Measurements from ENCODE around the gene MTHFSD. TPM values are rescaled to one million over a fixed set of nuclear protein-coding genes. Genes with fewer than 3 reads are reported as not detected.

The MTHFSD gene
- total and polyA plus RNA-seq, 12 donors: 7.6 to 22.2 (median 17.6) TPM

DNA sequence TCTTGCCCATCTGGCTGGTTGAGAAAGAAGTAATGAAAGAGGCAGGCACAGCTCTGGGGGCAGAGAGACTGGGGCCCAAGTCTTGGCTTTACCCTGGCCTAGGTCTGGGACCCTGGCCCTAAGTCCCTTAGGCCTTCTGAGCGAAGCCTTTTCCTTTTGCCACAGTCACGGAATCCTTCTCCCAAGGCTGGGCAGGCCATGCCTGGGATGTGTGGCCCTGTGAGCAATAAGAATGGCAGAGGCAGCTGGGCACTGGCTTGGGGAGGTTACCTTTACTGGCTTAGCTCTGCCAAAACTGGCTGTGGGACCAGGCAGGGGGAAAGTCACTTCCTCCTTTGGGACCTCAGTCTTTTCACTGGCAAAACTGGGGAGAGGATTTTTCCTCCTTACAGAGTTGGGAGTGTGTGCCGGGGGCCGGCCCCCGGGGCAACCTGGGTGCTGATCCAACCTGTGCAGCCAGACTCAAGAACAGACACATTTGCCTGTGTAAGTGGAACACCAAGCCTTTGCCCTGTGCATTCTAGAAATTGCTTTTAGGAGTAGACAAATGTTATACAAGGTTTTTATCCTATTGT, 31.8 kb downstream of the MTHFSD start:
- peaks cover 33% of the 10 kb centered on the region for H3K27me3 ChIP-seq
- TF ChIP-seq, protein P1, sequence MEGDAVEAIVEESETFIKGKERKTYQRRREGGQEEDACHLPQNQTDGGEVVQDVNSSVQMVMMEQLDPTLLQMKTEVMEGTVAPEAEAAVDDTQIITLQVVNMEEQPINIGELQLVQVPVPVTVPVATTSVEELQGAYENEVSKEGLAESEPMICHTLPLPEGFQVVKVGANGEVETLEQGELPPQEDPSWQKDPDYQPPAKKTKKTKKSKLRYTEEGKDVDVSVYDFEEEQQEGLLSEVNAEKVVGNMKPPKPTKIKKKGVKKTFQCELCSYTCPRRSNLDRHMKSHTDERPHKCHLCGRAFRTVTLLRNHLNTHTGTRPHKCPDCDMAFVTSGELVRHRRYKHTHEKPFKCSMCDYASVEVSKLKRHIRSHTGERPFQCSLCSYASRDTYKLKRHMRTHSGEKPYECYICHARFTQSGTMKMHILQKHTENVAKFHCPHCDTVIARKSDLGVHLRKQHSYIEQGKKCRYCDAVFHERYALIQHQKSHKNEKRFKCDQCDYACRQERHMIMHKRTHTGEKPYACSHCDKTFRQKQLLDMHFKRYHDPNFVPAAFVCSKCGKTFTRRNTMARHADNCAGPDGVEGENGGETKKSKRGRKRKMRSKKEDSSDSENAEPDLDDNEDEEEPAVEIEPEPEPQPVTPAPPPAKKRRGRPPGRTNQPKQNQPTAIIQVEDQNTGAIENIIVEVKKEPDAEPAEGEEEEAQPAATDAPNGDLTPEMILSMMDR (IDR thresholded peaks at IDR 0.05): no peak
- TF ChIP-seq POLR2A (IDR thresholded peaks at IDR 0.05): no peak

DNA sequence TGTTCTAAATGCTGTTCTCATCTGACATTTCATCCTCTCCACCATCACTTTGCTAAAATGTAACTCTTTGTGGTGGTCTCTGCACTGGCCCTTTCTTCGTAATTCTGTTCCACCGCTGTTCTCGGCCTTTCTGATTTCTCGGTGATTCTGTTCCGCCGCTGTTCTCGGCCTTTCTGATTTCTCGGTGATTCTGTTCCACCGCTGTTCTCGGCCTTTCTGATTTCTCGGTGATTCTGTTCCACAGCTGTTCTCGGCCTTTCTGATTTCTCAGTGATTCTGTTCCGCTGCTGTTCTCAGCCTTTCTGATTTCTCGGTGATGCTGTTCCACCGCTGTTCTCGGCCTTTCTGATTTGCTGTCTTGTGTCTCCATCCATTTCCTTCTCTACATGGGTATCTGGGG, 32.4 kb downstream of the MTHFSD start:
- no peak for DNase-seq
- peaks cover 0 to 8% of the 10 kb centered on the region in 2 donors for H3K4me1 ChIP-seq (replicated peaks in 1 of 2)
- TF ChIP-seq, protein P1 (IDR thresholded peaks at IDR 0.05): no peak
- TF ChIP-seq POLR2A (IDR thresholded peaks at IDR 0.05): no peak
- H3K9me3 ChIP-seq (replicated peaks in 1 of 3): no peaks in the 10 kb centered on the region
- H3K27me3 ChIP-seq: peaks cover 38% of the 10 kb centered on the region
- intact Hi-C loops (cut with DNase I): no loop called here
- no peak overlapping the region for H3K27ac ChIP-seq
- WGBS, 4 donors: 77 to 85% (median 78%) methylated on average over 16 of the region's 16 CpGs
- H3K4me3 ChIP-seq: no peak overlapping the region
- no peaks in the 10 kb centered on the region for H3K36me3 ChIP-seq (replicated peaks in 1 of 2)

More for the DNA sequence above, 31.8 kb downstream of the MTHFSD start:
- DNase-seq: no peak
- Histone ChIP-seq H3K36me3 (replicated peaks in 1 of 2) (no peaks in the 10 kb centered on the region), H3K4me1 (replicated peaks in 1 of 2) (peaks cover 0 to 8% of the 10 kb centered on the region in 2 donors), H3K9me3 (replicated peaks in 1 of 3) (no peaks in the 10 kb centered on the region), H3K27ac (no peak overlapping the region), H3K4me3 (no peak overlapping the region)
- WGBS, 4 donors: 50 to 76% (median 67%) methylated on average over 1 to 5 of the region's 5 CpGs
- intact Hi-C loops (cut with DNase I): no loop called here

DNA sequence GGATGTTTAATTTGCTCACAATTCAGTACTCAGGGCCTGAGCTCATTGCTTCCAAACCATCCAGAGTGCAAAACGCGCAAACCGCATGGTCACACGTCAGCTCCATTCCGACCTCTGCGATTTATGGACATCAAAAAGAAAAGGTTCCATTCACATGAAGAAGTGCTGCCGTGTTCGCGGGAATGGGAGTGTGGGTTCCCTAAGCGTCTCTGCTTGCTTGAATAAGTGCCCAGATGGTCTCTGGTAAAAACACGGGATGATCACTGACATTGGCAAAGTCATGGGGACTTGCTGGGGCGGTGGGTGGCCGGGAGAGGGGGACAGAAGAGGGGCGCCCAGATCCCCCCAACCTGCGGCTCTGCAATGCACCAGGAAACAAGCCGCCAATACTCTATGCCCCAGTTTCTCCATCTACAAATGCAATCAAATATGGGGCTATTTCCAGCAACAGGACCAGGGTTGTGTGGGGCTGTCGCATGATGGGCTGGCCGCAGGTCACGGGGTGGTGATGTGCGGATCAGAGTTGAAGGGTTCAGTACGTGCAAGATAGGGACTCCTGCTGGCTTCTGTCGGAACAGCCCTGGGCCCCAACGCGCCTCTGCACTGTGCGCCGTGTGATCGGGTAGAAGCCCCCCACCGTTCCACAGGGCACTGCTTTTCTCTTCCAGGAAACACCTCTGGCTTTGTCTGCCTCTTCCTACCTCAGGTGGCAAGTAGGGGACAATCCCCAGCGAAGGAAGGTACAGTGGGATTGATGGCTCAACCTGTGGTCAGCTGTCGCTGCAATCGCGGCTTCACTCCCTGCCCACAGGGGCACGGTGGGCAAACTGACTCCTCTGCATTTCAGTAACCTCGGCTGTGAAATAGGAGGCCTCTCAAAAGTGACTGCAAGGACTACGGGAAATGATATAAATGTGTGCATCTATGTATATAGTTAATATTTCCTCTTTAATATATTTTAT, 33.5 kb downstream of the MTHFSD start:
- no peak overlapping the region for H3K4me3 ChIP-seq
- peaks cover 0 to 8% of the 10 kb centered on the region in 2 donors for H3K4me1 ChIP-seq (replicated peaks in 1 of 2)
- intact Hi-C loops (cut with DNase I): loop anchor here in 1 of 2 donors (2.0 kb wide), 1 partner anchor 449 kb away; no protein-coding TSS in a partner anchor
- 59 to 70% (median 64%) methylated on average over 34 to 35 of the region's 35 CpGs for WGBS, 4 donors
- no peaks in the 10 kb centered on the region for H3K36me3 ChIP-seq (replicated peaks in 1 of 2)
- TF ChIP-seq POLR2A (IDR thresholded peaks at IDR 0.05): no peak
- TF ChIP-seq, protein P1 (IDR thresholded peaks at IDR 0.05): no peak
- H3K27me3 ChIP-seq: peaks cover 50% of the 10 kb centered on the region
- H3K27ac ChIP-seq: no peak overlapping the region
- DNase-seq: no peak
- H3K9me3 ChIP-seq (replicated peaks in 1 of 3): no peaks in the 10 kb centered on the region
